GM13977 (cell line): ENCODE data around the gene MTRF1L.
A peak's percentile ranks its signal among the peaks of the same experiment; 100 is the strongest.

Experiments used
- DNase-seq: peaks from one replicate; pipeline ENCODE4 v3.0.0; 2012; ENCODE audit warnings: low spot score
- CTCF ChIP-seq: IDR thresholded peaks from 2 replicates; pipeline ENCODE4 v1.5.1; 2012; ENCODE audit warnings: mild to moderate bottlenecking, control low read depth; ENCODE audit not compliant: insufficient read depth; ENCODE audit errors: extremely low read depth, missing control alignments
- in situ Hi-C: fragments of 300-500 bp; cut with MboI; formaldehyde crosslinking; loops from one replicate; pipeline ENCODE4 v1.12.0; 2022; ENCODE audit warnings: low sequenced_read_pairs, low pct_unique_long_range_greater_than_20kb, mixed read lengths, inconsistent platforms; ENCODE audit not compliant: unreplicated experiment

Gene MTRF1L

DNA sequence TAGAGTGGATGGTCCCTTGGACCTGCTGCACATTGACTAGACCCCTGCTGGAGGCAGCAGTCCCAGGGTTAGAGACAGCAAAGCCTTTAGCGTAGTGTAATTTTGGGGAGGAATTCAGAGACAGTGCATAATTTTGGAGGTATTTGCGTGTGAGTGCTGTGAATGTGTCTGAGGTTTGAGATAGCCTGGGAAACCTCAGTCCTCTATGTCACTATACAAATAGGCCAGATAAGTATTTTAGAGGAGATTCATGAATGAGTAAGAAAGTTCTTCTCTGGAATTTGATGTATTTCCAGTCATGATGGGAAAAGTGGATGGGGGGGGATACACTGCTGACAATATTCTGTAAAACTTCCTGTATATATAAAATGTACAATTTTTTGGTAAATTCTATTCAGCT is 25.8 kb upstream of the MTRF1L start:
- no peak for TF ChIP-seq CTCF
- DNase-seq: no peak
- in situ Hi-C loops: loop anchor here (25.0 kb wide), 2 partner anchors 284 to 484 kb away; no protein-coding TSS in a partner anchor

GRCh38 chr6:153027480-153027879 is 25.0 kb upstream of the MTRF1L start:
- TF ChIP-seq CTCF: no peak
- DNase-seq: no peak
- in situ Hi-C loops: loop anchor here (25.0 kb wide), 2 partner anchors 285 to 485 kb away; no protein-coding TSS in a partner anchor

- no peak for DNase-seq
- in situ Hi-C loops: loop anchor here (25.0 kb wide), 2 partner anchors 288 to 488 kb away; no protein-coding TSS in a partner anchor
- TF ChIP-seq CTCF: no peak
These were observed 22.2 kb upstream of the MTRF1L start for GRCh38 chr6:153024709-153025017.

DNA sequence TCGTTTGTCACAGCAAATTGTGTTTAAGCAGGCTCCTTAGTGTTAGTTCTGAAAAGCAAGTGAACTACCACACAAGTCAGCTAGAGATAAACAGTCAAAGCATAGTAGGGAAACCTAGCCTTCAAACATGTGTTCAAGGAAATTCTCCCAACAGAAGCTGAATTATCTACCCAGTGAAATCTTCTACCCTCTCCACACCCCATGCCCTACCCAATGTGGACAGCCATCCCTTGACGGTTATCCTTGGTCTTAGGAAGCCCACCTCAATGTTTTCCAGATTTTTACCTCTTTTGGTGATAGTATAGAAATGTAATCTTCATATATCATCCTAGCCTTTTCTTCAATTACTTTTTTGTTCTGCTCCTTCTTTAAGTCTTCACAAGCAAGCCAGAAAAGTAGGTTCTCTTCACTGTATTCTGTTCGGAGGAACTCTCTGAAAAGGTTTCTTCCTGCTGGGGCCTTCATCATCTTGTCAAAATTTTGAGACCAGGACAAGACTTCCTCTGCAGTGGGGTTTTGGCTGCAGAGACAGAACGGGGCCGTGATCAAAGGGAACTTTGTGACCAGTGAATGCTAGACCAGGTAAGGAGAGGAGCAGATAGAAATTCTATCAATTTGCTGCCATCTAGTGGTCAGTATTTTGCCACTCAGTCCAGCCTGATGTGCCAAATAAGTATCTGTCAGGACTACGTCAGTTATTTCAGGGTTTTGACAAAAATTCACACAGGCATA is 21.6 kb upstream of the MTRF1L start:
- DNase-seq: peak; percentile 59
- in situ Hi-C loops: no loop called here
- peak; percentile 66 for TF ChIP-seq CTCF

DNA sequence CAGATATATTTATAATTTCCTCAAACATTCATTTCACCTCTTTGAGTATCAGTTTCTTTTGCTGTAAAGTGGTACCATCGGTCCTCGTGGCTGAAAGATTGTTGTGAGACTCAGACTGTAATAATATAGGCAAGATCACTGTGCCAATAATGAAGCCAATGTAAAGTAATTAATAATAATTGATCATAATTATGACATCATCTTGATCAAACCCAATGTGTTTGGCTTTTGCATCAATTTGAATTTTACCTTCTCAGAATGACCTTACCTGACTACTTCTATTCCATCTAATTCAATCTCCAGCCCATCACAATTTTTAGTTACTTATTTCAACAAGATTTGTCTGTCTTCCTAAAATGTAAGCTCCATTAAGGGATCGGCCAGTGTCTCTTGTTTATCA is 15.8 kb upstream of the MTRF1L start:
- no peak for TF ChIP-seq CTCF
- in situ Hi-C loops: no loop called here

GRCh38 chr6:153016846-153017245 is 14.3 kb upstream of the MTRF1L start:
- no peak for TF ChIP-seq CTCF
- DNase-seq: no peak
- in situ Hi-C loops: no loop called here

More for the DNA sequence above, 15.8 kb upstream of the MTRF1L start:
- no peak for DNase-seq
